ENCODE data around the gene SOX4. TPM values are rescaled to one million over a fixed set of nuclear protein-coding genes. Genes with fewer than 3 reads are reported as not detected.

The SOX4 gene
- total RNA-seq, 1 experiment from 2014 or later = 67.0 TPM

GRCh38 chr6:21625642-21626041, 32.1 kb downstream of the SOX4 start:
- ChIA-PET RAD21 (ENCODE audit: low non-redundant PET in 1 of 2, low total read pairs in 2 of 2, uncharacterized antibody in 2 of 2, unreplicated experiment in 2 of 2) (no interaction called here), POLR2A (no interaction called here)
- no TSS peak for BruUV-seq (replicated peaks)

DNA sequence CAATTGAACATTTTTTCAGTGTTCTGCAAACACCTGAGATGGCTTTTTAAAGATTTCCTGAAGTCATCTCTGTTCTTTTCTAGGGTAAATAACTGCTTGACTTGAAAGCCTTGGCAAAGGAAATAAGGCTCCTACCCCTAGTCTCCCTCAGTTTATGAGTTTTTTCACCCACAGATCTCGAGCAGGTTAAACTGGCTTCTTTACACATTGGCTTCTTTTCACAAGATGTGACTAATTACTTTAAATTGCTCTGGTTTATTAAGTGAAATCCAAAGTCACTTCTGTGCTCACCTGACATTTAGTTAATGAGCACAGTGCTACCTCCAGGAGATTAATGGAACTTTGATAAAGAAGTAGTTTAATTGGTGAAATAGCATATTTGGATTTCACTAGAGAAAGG, 33.2 kb downstream of the SOX4 start:
- H2AFZ ChIP-seq (ENCODE audit: low read depth, low read length, poor library complexity, severe bottlenecking) = no peak overlapping the region
- no peaks in the 10 kb centered on the region for H3K27me3 ChIP-seq (ENCODE audit: insufficient read depth, low read length)
- ATAC-seq = no peak
- no peak overlapping the region for H3K9ac ChIP-seq (ENCODE audit: low read length)
- no peaks in the 10 kb centered on the region for H4K20me1 ChIP-seq (ENCODE audit: insufficient read depth)
- intact Hi-C loops (cut with micrococcal nuclease) = no loop called here
- no TSS peak for BruUV-seq (replicated peaks)
- CTCF ChIA-PET = no interaction called here
- no peaks in the 10 kb centered on the region for H3K9me2 ChIP-seq (ENCODE audit: insufficient read depth)
- RAD21 ChIA-PET (ENCODE audit: low non-redundant PET in 1 of 2, low total read pairs in 2 of 2, uncharacterized antibody in 2 of 2, unreplicated experiment in 2 of 2) = no interaction called here
- no peaks in the 10 kb centered on the region for H3K79me2 ChIP-seq (ENCODE audit: insufficient read depth, low read length)
- no peak overlapping the region for H3K4me3 ChIP-seq (replicated peaks in 1 of 2; ENCODE audit: low read depth in 1 of 2, low read length in 2 of 2)
- TF ChIP-seq, protein P1, sequence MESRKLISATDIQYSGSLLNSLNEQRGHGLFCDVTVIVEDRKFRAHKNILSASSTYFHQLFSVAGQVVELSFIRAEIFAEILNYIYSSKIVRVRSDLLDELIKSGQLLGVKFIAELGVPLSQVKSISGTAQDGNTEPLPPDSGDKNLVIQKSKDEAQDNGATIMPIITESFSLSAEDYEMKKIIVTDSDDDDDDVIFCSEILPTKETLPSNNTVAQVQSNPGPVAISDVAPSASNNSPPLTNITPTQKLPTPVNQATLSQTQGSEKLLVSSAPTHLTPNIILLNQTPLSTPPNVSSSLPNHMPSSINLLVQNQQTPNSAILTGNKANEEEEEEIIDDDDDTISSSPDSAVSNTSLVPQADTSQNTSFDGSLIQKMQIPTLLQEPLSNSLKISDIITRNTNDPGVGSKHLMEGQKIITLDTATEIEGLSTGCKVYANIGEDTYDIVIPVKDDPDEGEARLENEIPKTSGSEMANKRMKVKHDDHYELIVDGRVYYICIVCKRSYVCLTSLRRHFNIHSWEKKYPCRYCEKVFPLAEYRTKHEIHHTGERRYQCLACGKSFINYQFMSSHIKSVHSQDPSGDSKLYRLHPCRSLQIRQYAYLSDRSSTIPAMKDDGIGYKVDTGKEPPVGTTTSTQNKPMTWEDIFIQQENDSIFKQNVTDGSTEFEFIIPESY (IDR thresholded peaks at IDR 0.05; ENCODE audit: extremely low read depth, insufficient replicate concordance, low read length) = no peak
- TF ChIP-seq EZH2 (IDR thresholded peaks at IDR 0.05) = no peak
- TF ChIP-seq ZNF274 (IDR thresholded peaks at IDR 0.05; ENCODE audit: low read depth, low read length) = no peak
- TF ChIP-seq MAX (IDR thresholded peaks at IDR 0.05) = no peak
- TF ChIP-seq JUND (IDR thresholded peaks at IDR 0.05) = no peak
- TF ChIP-seq EGR1 (IDR thresholded peaks at IDR 0.05; ENCODE audit: low read depth) = no peak
- no peak for TF ChIP-seq ZFX (IDR thresholded peaks at IDR 0.05)
- TF ChIP-seq REST (IDR thresholded peaks at IDR 0.05; ENCODE audit: low read depth) = no peak
- no peak for TF ChIP-seq CEBPB (IDR thresholded peaks at IDR 0.05; ENCODE audit: low read depth)
- H3K4me2 ChIP-seq (ENCODE audit: low read length) = no peak overlapping the region
- H3K36me3 ChIP-seq (ENCODE audit: control insufficient read depth in 1 of 2, insufficient read depth in 2 of 2, low read length in 2 of 2) = no peaks in the 10 kb centered on the region
- POLR2A ChIA-PET = no interaction called here
- no peaks in the 10 kb centered on the region for H3K9me3 ChIP-seq (ENCODE audit: control insufficient read depth in 1 of 2, insufficient read depth in 1 of 2, low read depth in 1 of 2, low read length in 2 of 2)
- DNase-seq (ENCODE audit: low read depth, low spot score) = no peak
- H3K27ac ChIP-seq (ENCODE audit: low read depth, low read length) = no peak overlapping the region
- 0 out of 4 replicates have a peak, but pooled peaks cover 0 to 3% of the 10 kb centered on the region in 2 experiments for H3K4me1 ChIP-seq (ENCODE audit: control insufficient read depth in 1 of 2, insufficient read depth in 2 of 2, low read length in 2 of 2)

More at GRCh38 chr6:21625642-21626041, 32.1 kb downstream of the SOX4 start:
- Histone ChIP-seq H3K4me3 (replicated peaks in 1 of 2; ENCODE audit: low read depth in 1 of 2, low read length in 2 of 2) (no peak overlapping the region), H3K79me2 (ENCODE audit: insufficient read depth, low read length) (no peaks in the 10 kb centered on the region), H3K27me3 (ENCODE audit: insufficient read depth, low read length) (no peaks in the 10 kb centered on the region), H3K4me2 (ENCODE audit: low read length) (no peak overlapping the region), H3K4me1 (ENCODE audit: control insufficient read depth in 1 of 2, insufficient read depth in 2 of 2, low read length in 2 of 2) (0 out of 4 replicates have a peak, but pooled peaks cover 0 to 3% of the 10 kb centered on the region in 2 experiments), H3K36me3 (ENCODE audit: control insufficient read depth in 1 of 2, insufficient read depth in 2 of 2, low read length in 2 of 2) (no peaks in the 10 kb centered on the region), H3K27ac (ENCODE audit: low read depth, low read length) (no peak overlapping the region), H4K20me1 (ENCODE audit: insufficient read depth) (no peaks in the 10 kb centered on the region), H3K9me2 (ENCODE audit: insufficient read depth) (no peaks in the 10 kb centered on the region), H3K9ac (ENCODE audit: low read length) (no peak overlapping the region), H2AFZ (ENCODE audit: low read depth, low read length, poor library complexity, severe bottlenecking) (no peak overlapping the region), H3K9me3 (ENCODE audit: control insufficient read depth in 1 of 2, insufficient read depth in 1 of 2, low read depth in 1 of 2, low read length in 2 of 2) (no peaks in the 10 kb centered on the region)
- CTCF ChIA-PET = no interaction called here
- ATAC-seq (no peak), DNase-seq (ENCODE audit: low read depth, low spot score) (no peak)
- intact Hi-C loops (cut with micrococcal nuclease) = no loop called here
- TF ChIP-seq EZH2 (IDR thresholded peaks at IDR 0.05) = no peak
- no peak for TF ChIP-seq EGR1 (IDR thresholded peaks at IDR 0.05; ENCODE audit: low read depth)
- TF ChIP-seq CBX3 (IDR thresholded peaks at IDR 0.05; ENCODE audit: low read depth) = no peak
- TF ChIP-seq ELF1 (IDR thresholded peaks at IDR 0.05; ENCODE audit: borderline replicate concordance, low read depth) = no peak
- TF ChIP-seq JUND (IDR thresholded peaks at IDR 0.05) = no peak
- TF ChIP-seq ZFX (IDR thresholded peaks at IDR 0.05) = no peak
- no peak for TF ChIP-seq POLR2A (IDR thresholded peaks at IDR 0.05; ENCODE audit: borderline replicate concordance, extremely low read depth, insufficient read depth, insufficient read length)
- no peak for TF ChIP-seq POLR2AphosphoS5 (IDR thresholded peaks at IDR 0.05; ENCODE audit: low read depth, low read length)
- TF ChIP-seq ATF3 (IDR thresholded peaks at IDR 0.05) = no peak
- TF ChIP-seq SIN3A (IDR thresholded peaks at IDR 0.05; ENCODE audit: low read depth) = no peak
- TF ChIP-seq CEBPB (IDR thresholded peaks at IDR 0.05; ENCODE audit: low read depth) = no peak
- TF ChIP-seq SRF (IDR thresholded peaks at IDR 0.05; ENCODE audit: low read depth) = no peak
- no peak for TF ChIP-seq EZH2phosphoT487 (IDR thresholded peaks at IDR 0.05; ENCODE audit: borderline replicate concordance)
